ENCODE data around the gene KIDINS220.

DNA sequence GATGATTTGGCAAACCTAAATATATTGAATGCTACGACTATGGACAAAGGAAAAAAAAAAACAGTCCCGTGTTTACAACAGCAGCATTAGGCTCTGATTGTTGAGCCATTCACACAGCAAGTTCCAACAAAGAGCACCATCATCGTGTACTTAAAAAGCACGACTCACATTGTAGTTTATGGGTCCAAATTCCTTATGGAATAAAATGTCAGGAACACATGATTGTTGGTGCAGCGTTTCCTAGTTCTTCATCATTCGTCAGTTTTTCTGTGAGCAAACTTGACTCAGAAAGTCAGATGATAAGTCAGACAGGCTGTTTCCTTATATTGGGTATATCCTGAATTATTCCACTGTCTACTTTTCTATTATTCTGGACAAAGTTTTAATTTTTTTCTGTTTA is 10.0 kb upstream of the KIDINS220 start:
- TF ChIP-seq, protein P1, sequence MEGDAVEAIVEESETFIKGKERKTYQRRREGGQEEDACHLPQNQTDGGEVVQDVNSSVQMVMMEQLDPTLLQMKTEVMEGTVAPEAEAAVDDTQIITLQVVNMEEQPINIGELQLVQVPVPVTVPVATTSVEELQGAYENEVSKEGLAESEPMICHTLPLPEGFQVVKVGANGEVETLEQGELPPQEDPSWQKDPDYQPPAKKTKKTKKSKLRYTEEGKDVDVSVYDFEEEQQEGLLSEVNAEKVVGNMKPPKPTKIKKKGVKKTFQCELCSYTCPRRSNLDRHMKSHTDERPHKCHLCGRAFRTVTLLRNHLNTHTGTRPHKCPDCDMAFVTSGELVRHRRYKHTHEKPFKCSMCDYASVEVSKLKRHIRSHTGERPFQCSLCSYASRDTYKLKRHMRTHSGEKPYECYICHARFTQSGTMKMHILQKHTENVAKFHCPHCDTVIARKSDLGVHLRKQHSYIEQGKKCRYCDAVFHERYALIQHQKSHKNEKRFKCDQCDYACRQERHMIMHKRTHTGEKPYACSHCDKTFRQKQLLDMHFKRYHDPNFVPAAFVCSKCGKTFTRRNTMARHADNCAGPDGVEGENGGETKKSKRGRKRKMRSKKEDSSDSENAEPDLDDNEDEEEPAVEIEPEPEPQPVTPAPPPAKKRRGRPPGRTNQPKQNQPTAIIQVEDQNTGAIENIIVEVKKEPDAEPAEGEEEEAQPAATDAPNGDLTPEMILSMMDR (conservative IDR thresholded peaks at IDR 0.05 in 1 of 2, IDR thresholded peaks at IDR 0.05 in 1 of 2; ENCODE audit: low read depth in 1 of 2, low read length in 2 of 2) = no peak
- no peak for TF ChIP-seq EZH2 (IDR thresholded peaks at IDR 0.05; ENCODE audit: low read length, missing control alignments)
